HCT116 (cell line): Measurements from ENCODE around the gene EPS8L2. TPM values are rescaled to one million over a fixed set of nuclear protein-coding genes. Genes with fewer than 3 reads are reported as not detected.

Experiments used
- ATAC-seq: fragments of 200-7000 bp; cut with Tn5 transposase; 2 replicates; pipeline ENCODE4 v1.9.1; 2020; ENCODE audit warnings: mild to moderate bottlenecking, moderate library complexity
- BruUV-seq: library from RNA; stranded (reverse); fragments of 400-500 nt; replicated peaks from 2 replicates; lab custom pipeline; 2021; lab: Mats Ljungman, UMichigan
- CTCF ChIA-PET: fragments of 300-600 bp; sonication (Branson Sonifier 250); formaldehyde crosslinking; loops from one replicate; lab custom pipeline; 2021; ENCODE audit warnings: antibody characterized with exemption; lab: Charles Lee
- POLR2A ChIA-PET: fragments of 300-600, 350-600 bp; sonication (Branson Sonifier 250); formaldehyde crosslinking; loops from one replicate; lab custom pipeline; 2021; ENCODE audit warnings: antibody characterized with exemption; lab: Charles Lee
- RAD21 ChIA-PET, 2 experiments: fragments of 300-600 bp; sonication (Branson Sonifier 250); formaldehyde crosslinking; loops; one replicate each; lab custom pipeline; 2023; ENCODE audit warnings: low total read pairs in 2 of 2; ENCODE audit not compliant: uncharacterized antibody in 2 of 2, unreplicated experiment in 2 of 2, low non-redundant PET in 1 of 2; lab: Charles Lee
- DNase-seq: peaks from one replicate; pipeline ENCODE4 v3.0.0-alpha.2; 2010; ENCODE audit warnings: low read depth, low spot score
- H2AFZ ChIP-seq: fragments of 200-600 bp; shearing (Covaris generic), sonication (generic); 2 replicates; pipeline ENCODE4 v1.6.1; 2017; ENCODE audit warnings: low read depth, mixed run types, mixed read lengths, antibody characterized with exemption, low read length; ENCODE audit not compliant: poor library complexity, severe bottlenecking
- H3K27ac ChIP-seq: 2 replicates; pipeline ENCODE4 v1.5.1; 2012; ENCODE audit warnings: low read depth, low read length
- H3K27me3 ChIP-seq: fragments of 200-600 bp; sonication (generic); 2 replicates; pipeline ENCODE4 v1.6.1; 2016; ENCODE audit warnings: mixed run types, low read length, mixed read lengths; ENCODE audit not compliant: insufficient read depth
- H3K36me3 ChIP-seq, 2 experiments: fragments of 200-500 bp in 1 of 2; fragments of 200-600 bp in 1 of 2; sonication (Bioruptor generic) in 1 of 2; sonication (generic) in 1 of 2; 2 replicates each; pipeline versions ENCODE4 v1.5.1 to v1.6.1; 2014 to 2016; ENCODE audit warnings: low read length in 2 of 2, inconsistent platforms in 1 of 2, mixed read lengths in 1 of 2, mixed run types in 1 of 2; ENCODE audit not compliant: insufficient read depth in 2 of 2, control insufficient read depth in 1 of 2
- H3K4me1 ChIP-seq, 2 experiments: fragments of 200-600 bp in 1 of 2; sonication (generic) in 1 of 2; 2 replicates each; pipeline versions ENCODE4 v1.5.1 to v1.6.1; 2012 to 2017; ENCODE audit warnings: low read length in 2 of 2, inconsistent platforms in 1 of 2, mild to moderate bottlenecking in 1 of 2, mixed read lengths in 1 of 2, mixed run types in 1 of 2, moderate library complexity in 1 of 2; ENCODE audit not compliant: insufficient read depth in 2 of 2, control insufficient read depth in 1 of 2
- H3K4me2 ChIP-seq: fragments of 200-600 bp; sonication (generic); 2 replicates; pipeline ENCODE4 v1.6.1; 2017; ENCODE audit warnings: mixed run types, low read length, mixed read lengths
- H3K4me3 ChIP-seq, 2 experiments: fragments of 200-600 bp in 1 of 2; sonication (generic) in 1 of 2; replicated peaks in 1 of 2; 2 replicates each; pipeline ENCODE4 v1.5.1; 2011 to 2016; ENCODE audit warnings: low read length in 2 of 2, control low read depth in 1 of 2, low read depth in 1 of 2, mild to moderate bottlenecking in 1 of 2, mixed read lengths in 1 of 2, mixed run types in 1 of 2
- H3K79me2 ChIP-seq: fragments of 200-600 bp; sonication (generic); 2 replicates; pipeline ENCODE4 v1.6.1; 2017; ENCODE audit warnings: mild to moderate bottlenecking, mixed run types, low read length, moderate library complexity, mixed read lengths; ENCODE audit not compliant: insufficient read depth
- H3K9ac ChIP-seq: fragments of 200-600 bp; sonication (generic); 2 replicates; pipeline ENCODE4 v1.6.1; 2016; ENCODE audit warnings: low read length, mixed read lengths
- H3K9me2 ChIP-seq: fragments of 200-600 bp; sonication (generic), shearing (Covaris generic); 2 replicates; pipeline ENCODE4 v1.6.1; 2017; ENCODE audit warnings: mixed run types, mild to moderate bottlenecking, moderate library complexity; ENCODE audit not compliant: insufficient read depth
- H3K9me3 ChIP-seq, 2 experiments: fragments of 200-500 bp in 1 of 2; fragments of 200-600 bp in 1 of 2; sonication (Bioruptor generic) in 1 of 2; sonication (generic) in 1 of 2; 2 replicates each; pipeline ENCODE4 v1.6.1; 2014 to 2017; ENCODE audit warnings: low read length in 2 of 2, mixed read lengths in 2 of 2, inconsistent platforms in 1 of 2, low read depth in 1 of 2, mild to moderate bottlenecking in 1 of 2, mixed run types in 1 of 2, moderate library complexity in 1 of 2; ENCODE audit not compliant: control insufficient read depth in 1 of 2, insufficient read depth in 1 of 2
- H4K20me1 ChIP-seq: fragments of 200-600 bp; sonication (generic), shearing (Covaris generic); 2 replicates; pipeline ENCODE4 v1.6.1; 2017; ENCODE audit warnings: mixed run types, mild to moderate bottlenecking, moderate library complexity; ENCODE audit not compliant: insufficient read depth
- EGR1 ChIP-seq: IDR thresholded peaks from 2 replicates; pipeline ENCODE4 v1.6.1; 2012; ENCODE audit warnings: low read depth
- EZH2phosphoT487 ChIP-seq: fragments of 200-600 bp; IDR thresholded peaks from 2 replicates; pipeline ENCODE4 v1.6.1; 2018; ENCODE audit warnings: antibody characterized with exemption, borderline replicate concordance
- JUND ChIP-seq: IDR thresholded peaks from 2 replicates; pipeline ENCODE4 v1.6.1; 2012
- RAD21 ChIP-seq: IDR thresholded peaks from 2 replicates; pipeline ENCODE4 v1.6.1; 2012; ENCODE audit warnings: low read depth, mild to moderate bottlenecking
- SRF ChIP-seq: IDR thresholded peaks from 2 replicates; pipeline ENCODE4 v1.6.1; 2012; ENCODE audit warnings: low read depth
- TCF7L2 ChIP-seq: IDR thresholded peaks from 2 replicates; pipeline ENCODE4 v1.7.0; 2011; ENCODE audit warnings: borderline replicate concordance, inconsistent platforms; ENCODE audit not compliant: insufficient read depth, insufficient read length; ENCODE audit errors: extremely low read depth
- ZFX ChIP-seq: fragments of 450-650 bp; IDR thresholded peaks from 2 replicates; pipeline ENCODE4 v1.6.1; 2017
- intact Hi-C: fragments of 100-400 bp; cut with micrococcal nuclease; formaldehyde crosslinking; loops from 2 replicates; pipeline ENCODE4 v1.10.0; 2022
- total RNA-seq: library from RNA; stranded (reverse); gene quantifications from one replicate; pipeline ENCODE4 v1.2.1, GENCODE V29; 2021; ENCODE audit not compliant: unreplicated experiment
- TF ChIP-seq, protein P1 (sequence below): IDR thresholded peaks from 2 replicates; pipeline ENCODE4 v1.6.1; 2011; ENCODE audit warnings: mild to moderate bottlenecking, low read length, moderate library complexity; ENCODE audit not compliant: insufficient replicate concordance; ENCODE audit errors: extremely low read depth
- TF ChIP-seq, protein P2 (sequence below): IDR thresholded peaks from 2 replicates; pipeline ENCODE4 v1.6.1; 2012

Gene EPS8L2
- total RNA-seq, 1 experiment from 2014 or later: 157 TPM

DNA sequence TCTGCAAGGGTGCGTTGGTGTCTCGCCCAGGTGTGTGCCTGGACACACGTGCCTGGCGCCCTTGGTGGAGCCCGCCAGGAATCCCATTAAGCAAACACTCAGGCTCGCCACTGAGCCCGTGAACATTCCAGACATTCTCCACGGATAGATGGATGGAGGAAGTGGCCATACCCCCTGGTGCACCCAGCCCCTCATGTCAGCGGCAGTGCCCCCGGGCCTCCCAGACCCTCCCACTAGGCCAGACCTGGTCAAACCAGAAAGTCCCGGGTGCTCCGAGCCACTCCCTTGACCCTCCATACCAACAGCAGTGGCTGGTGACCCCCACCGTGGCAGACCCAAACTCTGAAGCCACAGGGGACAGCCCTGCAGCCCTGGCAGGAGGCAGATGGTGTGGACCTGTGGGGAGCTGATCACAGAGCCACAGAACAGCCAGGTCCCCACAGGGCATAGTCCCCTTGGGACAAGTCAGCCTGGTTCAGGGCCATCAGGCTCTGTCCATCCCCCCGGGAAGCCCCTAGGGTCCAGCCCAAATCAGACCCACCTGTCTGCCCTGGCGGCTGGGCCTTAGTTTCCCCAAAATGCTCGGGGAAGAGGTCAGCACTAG, 1.9 kb downstream of the EPS8L2 start:
- no TSS peak for BruUV-seq
- peaks cover 37% of the 10 kb centered on the region for H3K79me2 ChIP-seq
- 0 out of 4 replicates have a peak, but pooled peaks cover 0 to 7% of the 10 kb centered on the region in 2 experiments for H3K36me3 ChIP-seq
- H3K4me3 ChIP-seq: peak overlapping the region; percentile 87 to 96
- ChIA-PET RAD21 (no interaction called here), POLR2A (no interaction called here), CTCF (no interaction called here)
- ATAC-seq (peak; percentile 0; the same call in 1 of the 2 replicates), DNase-seq (no peak)
- H3K27ac ChIP-seq: peak overlapping the region; percentile 99
- intact Hi-C loops: no loop called here
- H3K9me3 ChIP-seq: no peaks in the 10 kb centered on the region
- H4K20me1 ChIP-seq: no peaks in the 10 kb centered on the region
- no peak overlapping the region for H2AFZ ChIP-seq
- peak overlapping the region; percentile 98 for H3K4me2 ChIP-seq
- H3K4me1 ChIP-seq: peaks cover 41 to 64% of the 10 kb centered on the region in 2 experiments
- peak overlapping the region; percentile 89 for H3K9ac ChIP-seq
- no peaks in the 10 kb centered on the region for H3K27me3 ChIP-seq
- no peaks in the 10 kb centered on the region for H3K9me2 ChIP-seq
- TF ChIP-seq EGR1 (no peak), RAD21 (no peak), ZFX (no peak), SRF (no peak), JUND (no peak), EZH2phosphoT487 (no peak), TCF7L2 (no peak)
- TF ChIP-seq, protein P1, sequence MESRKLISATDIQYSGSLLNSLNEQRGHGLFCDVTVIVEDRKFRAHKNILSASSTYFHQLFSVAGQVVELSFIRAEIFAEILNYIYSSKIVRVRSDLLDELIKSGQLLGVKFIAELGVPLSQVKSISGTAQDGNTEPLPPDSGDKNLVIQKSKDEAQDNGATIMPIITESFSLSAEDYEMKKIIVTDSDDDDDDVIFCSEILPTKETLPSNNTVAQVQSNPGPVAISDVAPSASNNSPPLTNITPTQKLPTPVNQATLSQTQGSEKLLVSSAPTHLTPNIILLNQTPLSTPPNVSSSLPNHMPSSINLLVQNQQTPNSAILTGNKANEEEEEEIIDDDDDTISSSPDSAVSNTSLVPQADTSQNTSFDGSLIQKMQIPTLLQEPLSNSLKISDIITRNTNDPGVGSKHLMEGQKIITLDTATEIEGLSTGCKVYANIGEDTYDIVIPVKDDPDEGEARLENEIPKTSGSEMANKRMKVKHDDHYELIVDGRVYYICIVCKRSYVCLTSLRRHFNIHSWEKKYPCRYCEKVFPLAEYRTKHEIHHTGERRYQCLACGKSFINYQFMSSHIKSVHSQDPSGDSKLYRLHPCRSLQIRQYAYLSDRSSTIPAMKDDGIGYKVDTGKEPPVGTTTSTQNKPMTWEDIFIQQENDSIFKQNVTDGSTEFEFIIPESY: no peak
- TF ChIP-seq, protein P2, sequence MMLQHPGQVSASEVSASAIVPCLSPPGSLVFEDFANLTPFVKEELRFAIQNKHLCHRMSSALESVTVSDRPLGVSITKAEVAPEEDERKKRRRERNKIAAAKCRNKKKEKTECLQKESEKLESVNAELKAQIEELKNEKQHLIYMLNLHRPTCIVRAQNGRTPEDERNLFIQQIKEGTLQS: no peak
- TF ChIP-seq, all 23 proteins: peak for 0
